ENCODE measurements around the gene S100A4.
A peak's percentile ranks its signal among the peaks of the same experiment; 100 is the strongest.

Gene S100A4

GRCh38 chr1:153515504-153516394 lies 29.9 kb downstream of the S100A4 start:
- ChIA-PET CTCF (interaction anchor here (0.9 to 1.4 kb wide), 4 partner anchors 17 to 53 kb away, joined by 4 to 9 read pairs (median 6); no protein-coding TSS in a partner anchor), POLR2A (ENCODE audit: low non-redundant PET) (interaction anchor here (0.5 to 1.4 kb wide), 12 partner anchors 9 to 117 kb away, joined by 3 to 7 read pairs (median 3); partner anchors contain the start of gene S100A6)
- TF ChIP-seq CTCF (conservative IDR thresholded peaks at IDR 0.05; ENCODE audit: low read depth) = no peak

GRCh38 chr1:153513666-153514065 lies 31.9 kb downstream of the S100A4 start:
- no peak overlapping the region for H3K27ac ChIP-seq
- CTCF ChIA-PET = interaction anchor here (0.8 to 1.2 kb wide), 3 partner anchors 55 to 59 kb away, joined by 3 read pairs; no protein-coding TSS in a partner anchor
- no peak for DNase-seq (ENCODE audit: low spot score)
- TF ChIP-seq CTCF (conservative IDR thresholded peaks at IDR 0.05; ENCODE audit: low read depth) = no peak
- POLR2A ChIA-PET (ENCODE audit: low non-redundant PET) = no interaction called here

More at GRCh38 chr1:153515504-153516394, 29.9 kb downstream of the S100A4 start:
- peak; percentile 71 for DNase-seq (ENCODE audit: low spot score)
- peak overlapping the region; percentile 91 for H3K27ac ChIP-seq

- no peak for TF ChIP-seq CTCF (conservative IDR thresholded peaks at IDR 0.05; ENCODE audit: low read depth)
- POLR2A ChIA-PET (ENCODE audit: low non-redundant PET) = no interaction called here
- CTCF ChIA-PET = interaction anchor here (0.6 kb wide), 1 partner anchor 19 kb away, joined by 4 read pairs; no protein-coding TSS in a partner anchor
- peak overlapping the region; percentile 50 for H3K27ac ChIP-seq
- DNase-seq (ENCODE audit: low spot score) = no peak
Observed at GRCh38 chr1:153513023-153513422, 32.6 kb downstream of the S100A4 start.

GRCh38 chr1:153510984-153511410 lies 34.6 kb downstream of the S100A4 start:
- peak; percentile 85 for DNase-seq (ENCODE audit: low spot score)
- H3K27ac ChIP-seq = peak overlapping the region; percentile 55
- ChIA-PET CTCF (interaction anchor here (0.6 to 2.5 kb wide), 28 partner anchors 10 to 310 kb away, joined by 3 to 28 read pairs (median 4); partner anchors contain the start of genes PGLYRP4, S100A13 and S100A4), POLR2A (ENCODE audit: low non-redundant PET) (interaction anchor here (1.2 kb wide), 1 partner anchor 57 kb away, joined by 6 read pairs; no protein-coding TSS in a partner anchor)
- peak; percentile 93 for TF ChIP-seq CTCF (conservative IDR thresholded peaks at IDR 0.05; ENCODE audit: low read depth)

GRCh38 chr1:153509729-153510354 lies 35.8 kb downstream of the S100A4 start:
- TF ChIP-seq CTCF (conservative IDR thresholded peaks at IDR 0.05; ENCODE audit: low read depth) = peak; percentile 63
- ChIA-PET POLR2A (ENCODE audit: low non-redundant PET) (no interaction called here), CTCF (interaction anchor here (0.6 to 2.5 kb wide), 9 partner anchors 15 to 155 kb away, joined by 3 to 28 read pairs (median 3); no protein-coding TSS in a partner anchor)
- no peak overlapping the region; the same call in 1 of the 2 replicates for H3K27ac ChIP-seq
- DNase-seq (ENCODE audit: low spot score) = no peak

- CTCF ChIA-PET = interaction anchor here (0.6 to 1.0 kb wide), 4 partner anchors 24 to 154 kb away, joined by 3 to 6 read pairs (median 4); no protein-coding TSS in a partner anchor
- peak overlapping the region; percentile 87 for H3K27ac ChIP-seq
- no peak for TF ChIP-seq CTCF (conservative IDR thresholded peaks at IDR 0.05; ENCODE audit: low read depth)
- no peak for DNase-seq (ENCODE audit: low spot score)
- POLR2A ChIA-PET (ENCODE audit: low non-redundant PET) = no interaction called here
Observed at GRCh38 chr1:153509036-153509435, 36.6 kb downstream of the S100A4 start.

Data from RWPE1 (cell line).